Measurements from ENCODE around the gene FRMD3.
"Not testable (repeated sequence)": the region's sequence is repeated elsewhere in the genome, so short reads cannot be mapped to it uniquely, and the experiment has no call there.

FRMD3 gene

DNA sequence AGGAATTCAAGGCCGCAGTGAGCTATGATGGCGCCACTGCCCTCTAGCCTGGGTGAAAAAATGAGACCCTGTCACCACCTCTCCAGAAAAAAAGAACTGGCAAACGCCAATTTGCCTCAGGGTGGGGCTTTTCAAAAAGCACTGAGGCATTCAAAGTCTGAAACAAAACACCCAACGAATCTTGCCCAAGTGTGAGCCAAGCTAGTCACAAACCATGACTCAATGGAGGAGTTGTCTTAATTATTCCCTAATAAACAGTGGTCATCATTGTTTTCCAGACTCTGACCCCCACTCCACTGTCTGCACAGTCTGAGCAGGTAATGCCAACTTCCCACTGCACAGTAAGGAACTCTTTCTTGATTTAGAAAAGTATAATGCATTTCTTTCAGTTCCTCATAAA is 16.8 kb downstream of the FRMD3 start:
- Histone ChIP-seq H3K27me3 (ENCODE audit: control insufficient read depth, insufficient read depth, low read length) (no peaks in the 10 kb centered on the region), H3K27ac (ENCODE audit: low read depth, low read length) (no peak overlapping the region), H3K9me3 (ENCODE audit: control insufficient read depth, insufficient read depth, low read length) (no peaks in the 10 kb centered on the region), H3K9ac (ENCODE audit: low read depth, low read length) (no peak overlapping the region), H3K4me3 (ENCODE audit: low read depth, low read length) (no peak overlapping the region), H3K36me3 (ENCODE audit: control insufficient read depth, insufficient read depth, low read length) (no peaks in the 10 kb centered on the region), H3K4me1 (ENCODE audit: control insufficient read depth, insufficient read depth, low read length) (no peaks in the 10 kb centered on the region)

DNA sequence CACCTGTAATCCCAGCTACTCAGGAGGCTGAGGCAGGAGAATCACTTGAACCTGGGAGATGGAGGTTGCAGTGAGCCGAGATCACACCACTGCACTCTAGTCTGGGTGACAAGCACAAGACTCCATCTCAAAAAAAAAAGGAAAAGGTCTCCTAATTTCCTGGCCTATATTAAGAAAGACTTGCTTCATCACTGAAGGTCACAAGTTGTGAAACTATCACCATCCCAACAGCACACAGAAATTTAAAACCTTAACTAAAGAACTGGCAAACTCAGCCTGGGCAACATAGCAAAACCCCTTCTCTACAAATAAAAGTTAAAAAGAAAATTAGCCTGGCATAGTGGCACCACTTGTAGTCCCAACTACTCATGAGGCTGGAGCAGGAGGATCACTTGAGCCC is 17.2 kb downstream of the FRMD3 start:
- Histone ChIP-seq H3K9me3 (ENCODE audit: control insufficient read depth, insufficient read depth, low read length) (no peaks in the 10 kb centered on the region), H3K27ac (ENCODE audit: low read depth, low read length) (no peak overlapping the region), H3K27me3 (ENCODE audit: control insufficient read depth, insufficient read depth, low read length) (no peaks in the 10 kb centered on the region), H3K4me1 (ENCODE audit: control insufficient read depth, insufficient read depth, low read length) (no peaks in the 10 kb centered on the region), H3K4me3 (ENCODE audit: low read depth, low read length) (no peak overlapping the region), H3K36me3 (ENCODE audit: control insufficient read depth, insufficient read depth, low read length) (no peaks in the 10 kb centered on the region), H3K9ac (ENCODE audit: low read depth, low read length) (no peak overlapping the region)

DNA sequence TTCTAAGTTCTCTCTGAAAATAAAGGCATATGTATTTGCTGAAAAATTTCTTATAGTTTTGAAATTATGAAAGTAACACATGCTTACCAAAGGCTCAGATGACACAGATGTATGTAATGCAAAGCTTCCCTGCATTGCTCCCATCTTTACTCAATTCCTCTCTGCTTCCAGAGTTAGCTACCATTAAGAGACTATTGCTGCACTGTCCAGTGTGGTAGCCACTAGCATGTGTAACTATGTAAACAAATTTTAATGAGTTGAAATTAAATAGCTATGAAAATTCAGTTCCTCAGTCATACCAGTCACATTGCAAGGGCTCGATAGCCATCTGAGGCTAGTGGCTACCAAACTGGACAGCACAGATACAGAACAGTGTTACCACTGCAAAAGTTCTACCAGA is 17.9 kb downstream of the FRMD3 start:
- H3K4me1 ChIP-seq (ENCODE audit: control insufficient read depth, insufficient read depth, low read length): no peaks in the 10 kb centered on the region
- no peaks in the 10 kb centered on the region for H3K27me3 ChIP-seq (ENCODE audit: control insufficient read depth, insufficient read depth, low read length)
- H3K9ac ChIP-seq (ENCODE audit: low read depth, low read length): no peak overlapping the region
- H3K36me3 ChIP-seq (ENCODE audit: control insufficient read depth, insufficient read depth, low read length): no peaks in the 10 kb centered on the region
- H3K4me3 ChIP-seq (ENCODE audit: low read depth, low read length): no peak overlapping the region
- no peaks in the 10 kb centered on the region for H3K9me3 ChIP-seq (ENCODE audit: control insufficient read depth, insufficient read depth, low read length)
- no peak overlapping the region for H3K27ac ChIP-seq (ENCODE audit: low read depth, low read length)

DNA sequence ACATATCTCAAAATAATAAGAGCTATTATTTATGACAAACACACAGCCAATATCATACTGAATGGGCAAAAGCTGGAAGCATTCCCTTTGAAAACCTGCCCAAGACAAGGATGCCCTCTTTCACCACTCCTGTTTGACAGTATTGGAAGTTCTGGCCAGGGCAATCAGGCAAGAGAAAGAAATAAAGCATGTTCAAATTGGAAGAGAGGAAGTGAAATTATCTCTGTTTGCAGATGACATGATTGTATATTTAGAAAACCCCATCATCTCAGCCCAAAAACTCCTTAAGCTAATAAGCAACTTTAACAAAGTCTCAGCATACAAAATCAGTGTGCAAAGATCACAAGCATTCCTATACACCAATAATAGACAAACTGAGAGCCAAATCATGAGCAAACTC is 20.2 kb downstream of the FRMD3 start:
- not testable (repeated sequence) for H3K27ac ChIP-seq (ENCODE audit: low read depth, low read length); H3K36me3 ChIP-seq (ENCODE audit: control insufficient read depth, insufficient read depth, low read length); H3K9me3 ChIP-seq (ENCODE audit: control insufficient read depth, insufficient read depth, low read length); H3K4me1 ChIP-seq (ENCODE audit: control insufficient read depth, insufficient read depth, low read length); H3K27me3 ChIP-seq (ENCODE audit: control insufficient read depth, insufficient read depth, low read length); H3K4me3 ChIP-seq (ENCODE audit: low read depth, low read length); H3K9ac ChIP-seq (ENCODE audit: low read depth, low read length)

DNA sequence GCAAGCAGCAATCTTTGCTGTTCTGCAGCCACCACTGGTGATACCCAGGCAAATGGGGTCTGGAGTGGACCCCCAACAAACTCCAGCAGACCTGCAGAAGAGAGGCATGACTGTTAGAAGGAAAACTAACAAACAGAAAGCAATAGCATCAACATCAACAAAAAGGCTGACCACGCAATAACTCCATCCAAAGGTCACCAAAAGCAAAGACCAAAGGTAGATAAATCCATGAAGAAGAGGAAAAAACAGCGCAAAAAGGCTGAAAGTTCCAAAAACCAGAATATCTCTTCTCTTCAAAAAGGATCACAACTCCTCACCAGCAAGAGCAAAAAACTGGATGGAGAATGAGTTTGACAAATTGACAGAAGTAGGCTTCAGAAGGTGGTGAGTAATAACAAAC is 23.4 kb downstream of the FRMD3 start:
- no peak overlapping the region for H3K27ac ChIP-seq (ENCODE audit: low read depth, low read length)
- H3K9me3 ChIP-seq (ENCODE audit: control insufficient read depth, insufficient read depth, low read length): no peaks in the 10 kb centered on the region
- no peaks in the 10 kb centered on the region for H3K4me1 ChIP-seq (ENCODE audit: control insufficient read depth, insufficient read depth, low read length)
- H3K9ac ChIP-seq (ENCODE audit: low read depth, low read length): no peak overlapping the region
- H3K4me3 ChIP-seq (ENCODE audit: low read depth, low read length): no peak overlapping the region
- H3K36me3 ChIP-seq (ENCODE audit: control insufficient read depth, insufficient read depth, low read length): no peaks in the 10 kb centered on the region
- H3K27me3 ChIP-seq (ENCODE audit: control insufficient read depth, insufficient read depth, low read length): no peaks in the 10 kb centered on the region

DNA sequence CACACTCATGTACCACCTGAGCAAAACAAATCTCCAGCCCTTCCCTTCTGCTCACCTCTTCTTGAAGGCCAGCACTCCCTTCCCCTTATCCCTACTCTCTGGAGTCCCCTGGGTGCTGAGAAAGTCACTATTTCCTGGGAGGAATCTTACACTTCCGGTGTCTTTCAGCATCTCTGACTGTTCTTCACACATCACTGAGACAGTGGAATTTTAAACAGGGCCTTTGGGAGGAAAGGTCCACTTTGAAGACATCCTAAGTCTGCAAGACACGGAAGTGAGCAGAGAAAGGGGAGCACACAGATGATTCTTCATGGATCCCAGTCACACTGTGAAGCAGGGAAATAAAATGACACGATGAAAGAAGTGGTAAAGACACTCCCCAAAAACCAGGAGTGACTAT is 25.6 kb downstream of the FRMD3 start:
- Histone ChIP-seq H3K27ac (ENCODE audit: low read depth, low read length) (no peak overlapping the region), H3K4me3 (ENCODE audit: low read depth, low read length) (no peak overlapping the region), H3K27me3 (ENCODE audit: control insufficient read depth, insufficient read depth, low read length) (no peaks in the 10 kb centered on the region)

DNA sequence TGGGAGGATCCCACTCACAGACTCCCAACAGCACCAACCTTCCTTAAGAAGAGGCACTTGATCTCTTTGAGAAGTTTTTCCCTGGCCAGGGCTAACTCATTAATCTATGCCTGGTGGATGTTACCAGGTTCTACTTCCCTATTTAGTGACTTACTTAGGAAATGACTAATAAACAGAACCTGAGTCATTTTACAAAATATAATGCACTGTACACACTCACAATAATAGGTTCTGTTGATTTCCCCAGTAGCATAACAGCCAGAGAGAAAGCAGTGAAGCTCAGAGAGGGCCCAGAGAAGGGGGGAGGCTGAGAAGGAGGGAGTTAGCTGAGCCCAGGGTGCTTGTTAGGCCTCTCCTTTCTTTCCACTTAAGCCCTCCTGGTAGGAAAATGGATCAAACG is 27.1 kb downstream of the FRMD3 start:
- no peaks in the 10 kb centered on the region for H3K27me3 ChIP-seq (ENCODE audit: control insufficient read depth, insufficient read depth, low read length)
- H3K9me3 ChIP-seq (ENCODE audit: control insufficient read depth, insufficient read depth, low read length): no peaks in the 10 kb centered on the region
- no peak overlapping the region for H3K27ac ChIP-seq (ENCODE audit: low read depth, low read length)
- H3K9ac ChIP-seq (ENCODE audit: low read depth, low read length): no peak overlapping the region
- no peak overlapping the region for H3K4me3 ChIP-seq (ENCODE audit: low read depth, low read length)
- no peaks in the 10 kb centered on the region for H3K36me3 ChIP-seq (ENCODE audit: control insufficient read depth, insufficient read depth, low read length)
- H3K4me1 ChIP-seq (ENCODE audit: control insufficient read depth, insufficient read depth, low read length): no peaks in the 10 kb centered on the region

More for the DNA sequence above, 25.6 kb downstream of the FRMD3 start:
- no peak overlapping the region for H3K9ac ChIP-seq (ENCODE audit: low read depth, low read length)
- H3K36me3 ChIP-seq (ENCODE audit: control insufficient read depth, insufficient read depth, low read length): no peaks in the 10 kb centered on the region
- no peaks in the 10 kb centered on the region for H3K9me3 ChIP-seq (ENCODE audit: control insufficient read depth, insufficient read depth, low read length)
- no peaks in the 10 kb centered on the region for H3K4me1 ChIP-seq (ENCODE audit: control insufficient read depth, insufficient read depth, low read length)

DNA sequence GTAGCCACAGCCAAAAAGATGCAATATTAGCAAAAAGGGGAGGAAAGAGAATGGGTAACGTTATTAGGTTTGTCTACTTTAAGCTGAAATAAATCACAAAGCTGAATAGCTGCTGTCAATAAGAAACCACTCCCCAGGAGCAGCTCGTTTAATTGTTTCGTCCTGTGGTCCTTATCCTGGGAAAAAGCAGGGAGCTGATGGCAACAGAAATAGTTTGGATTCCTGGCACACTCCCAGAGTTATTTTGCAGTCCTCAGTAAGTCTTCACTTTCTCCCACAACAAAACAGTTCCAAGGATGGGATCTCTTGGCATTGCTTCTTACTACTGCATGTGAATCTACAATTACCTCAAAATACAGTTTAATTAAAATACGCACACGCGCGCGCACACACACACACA is 28.8 kb downstream of the FRMD3 start:
- no peak overlapping the region for H3K9ac ChIP-seq (ENCODE audit: low read depth, low read length)
- H3K27me3 ChIP-seq (ENCODE audit: control insufficient read depth, insufficient read depth, low read length): no peaks in the 10 kb centered on the region
- no peaks in the 10 kb centered on the region for H3K9me3 ChIP-seq (ENCODE audit: control insufficient read depth, insufficient read depth, low read length)
- no peak overlapping the region for H3K27ac ChIP-seq (ENCODE audit: low read depth, low read length)
- H3K4me3 ChIP-seq (ENCODE audit: low read depth, low read length): no peak overlapping the region
- H3K4me1 ChIP-seq (ENCODE audit: control insufficient read depth, insufficient read depth, low read length): no peaks in the 10 kb centered on the region
- H3K36me3 ChIP-seq (ENCODE audit: control insufficient read depth, insufficient read depth, low read length): no peaks in the 10 kb centered on the region

DNA sequence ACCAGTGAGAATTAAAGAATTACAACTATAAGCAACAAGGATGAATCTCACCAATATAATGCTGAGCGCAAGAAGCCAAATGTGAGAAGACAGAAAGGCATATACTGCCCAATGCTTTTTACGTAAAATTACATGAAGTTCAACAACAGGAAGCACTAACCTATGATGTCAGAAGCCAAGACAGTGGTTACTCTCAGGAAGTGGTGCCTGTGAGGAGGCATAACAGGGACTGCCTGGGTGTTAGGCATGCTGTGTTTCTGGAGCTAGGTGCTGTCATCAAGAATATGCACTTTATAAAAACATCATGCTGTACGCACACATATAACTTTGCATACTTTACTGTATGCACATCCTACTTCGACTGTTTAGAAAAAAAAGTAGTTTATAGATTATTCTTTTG is 30.1 kb downstream of the FRMD3 start:
- no peak overlapping the region for H3K4me3 ChIP-seq (ENCODE audit: low read depth, low read length)
- H3K9ac ChIP-seq (ENCODE audit: low read depth, low read length): no peak overlapping the region
- no peaks in the 10 kb centered on the region for H3K4me1 ChIP-seq (ENCODE audit: control insufficient read depth, insufficient read depth, low read length)
- H3K27me3 ChIP-seq (ENCODE audit: control insufficient read depth, insufficient read depth, low read length): no peaks in the 10 kb centered on the region
- no peaks in the 10 kb centered on the region for H3K9me3 ChIP-seq (ENCODE audit: control insufficient read depth, insufficient read depth, low read length)
- H3K36me3 ChIP-seq (ENCODE audit: control insufficient read depth, insufficient read depth, low read length): no peaks in the 10 kb centered on the region
- no peak overlapping the region for H3K27ac ChIP-seq (ENCODE audit: low read depth, low read length)

DNA sequence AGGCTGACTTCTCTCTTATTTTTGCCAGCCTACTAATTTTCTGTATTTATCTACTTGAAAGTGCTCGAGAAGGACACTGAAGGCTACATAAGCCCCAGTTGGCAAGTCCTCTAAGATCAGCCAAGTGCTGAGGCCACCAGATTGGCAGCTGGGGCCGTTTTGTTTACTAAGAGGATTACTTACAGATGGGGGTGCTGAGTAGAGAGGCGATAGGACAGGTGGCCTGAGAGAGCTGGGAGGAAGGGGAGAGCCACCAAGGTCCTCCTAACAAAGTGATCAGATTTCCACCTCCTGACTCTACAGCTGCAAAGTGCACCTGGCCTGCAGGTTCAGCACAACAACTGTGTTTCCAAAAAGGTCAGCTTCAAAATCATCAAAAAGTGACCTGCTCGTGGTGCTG is 32.9 kb downstream of the FRMD3 start:
- no peaks in the 10 kb centered on the region for H3K36me3 ChIP-seq (ENCODE audit: control insufficient read depth, insufficient read depth, low read length)
- H3K27me3 ChIP-seq (ENCODE audit: control insufficient read depth, insufficient read depth, low read length): no peaks in the 10 kb centered on the region
- no peak overlapping the region for H3K27ac ChIP-seq (ENCODE audit: low read depth, low read length)
- H3K4me1 ChIP-seq (ENCODE audit: control insufficient read depth, insufficient read depth, low read length): no peaks in the 10 kb centered on the region
- H3K9me3 ChIP-seq (ENCODE audit: control insufficient read depth, insufficient read depth, low read length): no peaks in the 10 kb centered on the region
- H3K9ac ChIP-seq (ENCODE audit: low read depth, low read length): no peak overlapping the region
- no peak overlapping the region for H3K4me3 ChIP-seq (ENCODE audit: low read depth, low read length)

DNA sequence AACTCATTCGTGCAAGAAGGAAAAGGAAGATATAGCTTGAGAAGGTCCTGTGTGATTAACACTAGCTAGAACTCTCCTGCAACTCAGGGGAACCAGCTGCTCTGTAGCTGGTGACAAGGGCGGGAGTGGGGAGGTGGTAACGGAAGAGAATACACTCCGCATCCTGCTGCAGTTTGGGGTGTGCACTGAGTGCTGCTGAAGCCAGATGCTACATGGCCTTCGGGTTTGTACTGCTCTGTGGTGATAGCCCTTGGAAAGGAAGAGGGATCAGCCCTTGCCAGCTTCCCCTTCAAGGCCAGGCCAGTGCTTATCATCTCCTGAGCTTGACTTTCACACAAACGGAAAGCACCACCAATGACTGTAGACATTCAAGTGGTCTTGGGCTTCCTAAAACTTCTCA is 34.3 kb downstream of the FRMD3 start:
- Histone ChIP-seq H3K4me3 (ENCODE audit: low read depth, low read length) (no peak overlapping the region), H3K36me3 (ENCODE audit: control insufficient read depth, insufficient read depth, low read length) (no peaks in the 10 kb centered on the region), H3K27ac (ENCODE audit: low read depth, low read length) (no peak overlapping the region), H3K27me3 (ENCODE audit: control insufficient read depth, insufficient read depth, low read length) (no peaks in the 10 kb centered on the region), H3K4me1 (ENCODE audit: control insufficient read depth, insufficient read depth, low read length) (no peaks in the 10 kb centered on the region), H3K9ac (ENCODE audit: low read depth, low read length) (no peak overlapping the region), H3K9me3 (ENCODE audit: control insufficient read depth, insufficient read depth, low read length) (no peaks in the 10 kb centered on the region)

DNA sequence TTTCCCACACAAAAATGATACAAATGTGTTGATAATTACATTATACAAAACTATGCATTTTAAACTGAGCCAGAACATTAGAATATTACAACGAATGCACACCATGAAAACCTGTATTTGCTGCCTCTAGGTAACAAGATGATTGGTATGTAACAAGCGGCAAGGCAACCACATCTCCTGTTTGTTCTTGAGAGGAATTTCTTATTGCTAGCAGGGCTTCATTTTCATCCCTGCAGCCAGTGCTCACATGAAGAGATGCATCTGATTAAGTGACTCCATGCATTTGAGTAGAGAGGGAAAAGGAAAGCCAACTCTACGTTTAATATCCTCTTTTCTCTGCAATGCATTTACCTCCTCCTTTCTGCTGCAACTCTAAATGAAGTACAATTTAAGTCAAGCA is 36.6 kb downstream of the FRMD3 start:
- no peak overlapping the region for H3K27ac ChIP-seq (ENCODE audit: low read depth, low read length)
- H3K9me3 ChIP-seq (ENCODE audit: control insufficient read depth, insufficient read depth, low read length): no peaks in the 10 kb centered on the region
- H3K4me1 ChIP-seq (ENCODE audit: control insufficient read depth, insufficient read depth, low read length): no peaks in the 10 kb centered on the region
- no peak overlapping the region for H3K4me3 ChIP-seq (ENCODE audit: low read depth, low read length)
- H3K27me3 ChIP-seq (ENCODE audit: control insufficient read depth, insufficient read depth, low read length): no peaks in the 10 kb centered on the region
- H3K36me3 ChIP-seq (ENCODE audit: control insufficient read depth, insufficient read depth, low read length): no peaks in the 10 kb centered on the region
- H3K9ac ChIP-seq (ENCODE audit: low read depth, low read length): no peak overlapping the region
